CD4-positive, alpha-beta memory T cell (primary cell): ENCODE data around the gene RPL13A. TPM values are rescaled to one million over a fixed set of nuclear protein-coding genes. Genes with fewer than 3 reads are reported as not detected.
A peak's percentile ranks its signal among the peaks of the same experiment; 100 is the strongest.

Experiments used
- CTCF ChIA-PET: fragments of 350-600 bp; sonication (Branson Sonifier 250); formaldehyde crosslinking; loops from one replicate; lab custom pipeline; 2021; ENCODE audit warnings: inconsistent platforms; ENCODE audit not compliant: partially characterized antibody; lab: Charles Lee
- POLR2A ChIA-PET: fragments of 350-600 bp; sonication (Branson Sonifier 250); formaldehyde crosslinking; loops from one replicate; lab custom pipeline; 2021; ENCODE audit not compliant: partially characterized antibody; lab: Charles Lee
- DNase-seq, 5 donors: peaks; one replicate each; pipeline versions ENCODE4 v3.0.0 to v3.0.0-alpha.2; 2020 to 2022; ENCODE audit warnings: mixed read lengths in 1 of 5
- H3K27ac ChIP-seq: one replicate; pipeline ENCODE4 v1.7.0; 2013; ENCODE audit warnings: low read depth, low read length
- H3K27me3 ChIP-seq: 2 replicates; pipeline ENCODE4 v1.7.0; 2013; ENCODE audit warnings: mild to moderate bottlenecking, low read length, moderate library complexity; ENCODE audit not compliant: insufficient read depth
- H3K36me3 ChIP-seq: 2 replicates; pipeline ENCODE4 v1.7.0; 2013; ENCODE audit warnings: mild to moderate bottlenecking, low read length, moderate library complexity; ENCODE audit not compliant: insufficient read depth
- H3K4me1 ChIP-seq: 2 replicates; pipeline ENCODE4 v1.7.0; 2013; ENCODE audit warnings: mild to moderate bottlenecking, low read length, moderate library complexity; ENCODE audit not compliant: insufficient read depth
- H3K4me3 ChIP-seq, 2 donors: one replicate each; pipeline ENCODE4 v1.7.0; 2013; ENCODE audit warnings: low read length in 2 of 2, mild to moderate bottlenecking in 1 of 2
- H3K9me3 ChIP-seq, 2 donors: one replicate each; pipeline ENCODE4 v1.7.0; 2013; ENCODE audit warnings: low read length in 2 of 2, control low read depth in 1 of 2; ENCODE audit not compliant: control insufficient read depth in 1 of 2
- H3K27ac Mint-ChIP-seq, 7 donors: one replicate each; pipeline ENCODE4 v1.8.0; 2020 to 2021; ENCODE audit warnings: mixed read lengths in 7 of 7, mild to moderate bottlenecking in 6 of 7, inconsistent platforms in 3 of 7, moderate library complexity in 3 of 7
- H3K27me3 Mint-ChIP-seq, 2 donors: one replicate each; pipeline ENCODE4 v1.8.0; 2020 to 2021; ENCODE audit warnings: mixed read lengths in 2 of 2
- H3K36me3 Mint-ChIP-seq, 2 donors: one replicate each; pipeline ENCODE4 v1.8.0; 2020 to 2021; ENCODE audit warnings: mixed read lengths in 2 of 2, inconsistent platforms in 1 of 2, mild to moderate bottlenecking in 1 of 2
- H3K4me1 Mint-ChIP-seq, 4 donors: one replicate each; pipeline ENCODE4 v1.8.0; 2020 to 2021; ENCODE audit warnings: mixed read lengths in 4 of 4, mild to moderate bottlenecking in 1 of 4
- H3K4me3 Mint-ChIP-seq, 8 donors: one replicate each; pipeline ENCODE4 v1.8.0; 2020 to 2021; ENCODE audit warnings: mixed read lengths in 8 of 8, mild to moderate bottlenecking in 7 of 8, moderate library complexity in 6 of 8, inconsistent platforms in 3 of 8
- H3K9me3 Mint-ChIP-seq, 8 donors: one replicate each; pipeline ENCODE4 v1.8.0; 2020 to 2021; ENCODE audit warnings: mixed read lengths in 8 of 8, mild to moderate bottlenecking in 5 of 8, inconsistent platforms in 3 of 8, moderate library complexity in 1 of 8
- intact Hi-C: fragments of 100-400 bp; cut with micrococcal nuclease; formaldehyde crosslinking; loops from one replicate; pipeline ENCODE4 v1.15.1; 2023
- polyA plus RNA-seq, 2 donors: library from polyadenylated mRNA; unstranded; fragments of 300-500 nt; fragmentation: Illumina TruSeq; gene quantifications; one replicate each; pipeline ENCODE4 v1.2.3, GENCODE V29; 2021
- total RNA-seq, 2 experiments: library from RNA; stranded (reverse); gene quantifications; one replicate each; pipeline ENCODE4 v1.2.3, GENCODE V29; 2021

Gene RPL13A
- total and polyA plus RNA-seq, 4 experiments from 2014 or later = 1,827 to 5,661 (median 4,281) TPM

DNA sequence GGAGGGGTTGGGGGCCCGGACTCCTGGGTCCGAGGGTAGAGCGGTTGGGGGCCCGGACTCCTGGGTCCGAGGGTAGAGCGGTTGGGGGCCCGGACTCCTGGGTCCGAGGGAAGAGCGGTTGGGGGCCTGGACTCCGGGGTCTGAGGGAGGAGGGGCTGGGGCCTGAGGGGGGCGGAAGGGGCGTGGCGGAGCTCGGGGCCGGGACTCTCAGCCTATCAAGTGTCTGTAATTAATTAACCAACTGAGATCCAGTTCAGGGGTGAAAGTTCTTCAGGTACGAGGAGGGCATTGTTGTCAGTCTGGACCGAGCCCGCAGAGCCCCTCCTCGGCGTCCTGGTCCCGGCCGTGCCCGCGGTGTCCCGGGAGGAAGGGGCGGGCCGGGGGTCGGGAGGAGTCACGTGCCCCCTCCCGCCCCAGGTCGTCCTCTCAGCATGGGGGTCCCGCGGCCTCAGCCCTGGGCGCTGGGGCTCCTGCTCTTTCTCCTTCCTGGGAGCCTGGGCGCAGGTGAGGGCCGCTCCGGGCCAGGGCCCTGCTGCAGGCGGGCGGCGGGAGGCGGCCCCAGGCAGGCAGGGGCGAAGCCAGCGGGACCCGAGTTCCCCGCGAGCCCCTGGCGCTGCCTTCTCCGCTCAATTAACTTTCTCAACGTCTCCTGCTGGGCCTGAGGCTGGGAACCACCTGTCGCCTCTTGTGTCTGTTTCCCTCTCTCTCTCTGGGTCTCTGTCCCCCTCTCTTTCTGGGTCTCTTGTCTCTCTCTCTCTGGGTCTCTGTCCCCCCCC is 25.8 kb downstream of the RPL13A start:
- Histone ChIP-seq H3K4me3 (peak overlapping the region; percentile 6 to 51), H3K4me1 (peaks cover 32% of the 10 kb centered on the region), H3K9me3 (no peaks in the 10 kb centered on the region), H3K27ac (peak overlapping the region; percentile 55), H3K27me3 (no peaks in the 10 kb centered on the region), H3K36me3 (no peaks in the 10 kb centered on the region)
- Mint-ChIP-seq H3K9me3 (no peaks in the 10 kb centered on the region), H3K27ac (peak overlapping the region in 6 of 7 donors; percentile 21 to 97 (median 88)), H3K27me3 (no peaks in the 10 kb centered on the region), H3K4me3 (peak overlapping the region; percentile 82 to 94 (median 88)), H3K36me3 (no peaks in the 10 kb centered on the region), H3K4me1 (peaks cover 14 to 42% (median 25%) of the 10 kb centered on the region in 4 donors)
- CTCF ChIA-PET = interaction anchor here (1.1 to 3.3 kb wide), 5 partner anchors 8 to 62 kb away, joined by 3 to 26 read pairs (median 12); partner anchors contain the start of gene RCN3
- intact Hi-C loops = no loop called here
- POLR2A ChIA-PET = interaction anchor here (0.6 to 2.2 kb wide), 9 partner anchors 10 to 67 kb away, joined by 3 to 8 read pairs (median 6); partner anchors contain the start of genes RCN3 and RPL13A
- DNase-seq = no peak

DNA sequence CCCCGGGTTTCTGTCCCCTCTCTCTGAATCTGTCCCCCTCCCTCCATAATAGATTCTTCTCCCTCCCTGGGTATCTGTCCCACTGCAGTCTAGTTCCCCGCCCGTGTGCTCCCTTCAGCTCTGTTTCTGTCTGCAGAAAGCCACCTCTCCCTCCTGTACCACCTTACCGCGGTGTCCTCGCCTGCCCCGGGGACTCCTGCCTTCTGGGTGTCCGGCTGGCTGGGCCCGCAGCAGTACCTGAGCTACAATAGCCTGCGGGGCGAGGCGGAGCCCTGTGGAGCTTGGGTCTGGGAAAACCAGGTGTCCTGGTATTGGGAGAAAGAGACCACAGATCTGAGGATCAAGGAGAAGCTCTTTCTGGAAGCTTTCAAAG is 26.3 kb downstream of the RPL13A start:
- peaks cover 14 to 41% (median 25%) of the 10 kb centered on the region in 4 donors for H3K4me1 Mint-ChIP-seq
- Histone ChIP-seq H3K27ac (peak overlapping the region; percentile 55), H3K27me3 (no peaks in the 10 kb centered on the region), H3K4me3 (peak overlapping the region; percentile 6 to 51), H3K9me3 (no peaks in the 10 kb centered on the region), H3K36me3 (no peaks in the 10 kb centered on the region), H3K4me1 (peaks cover 32% of the 10 kb centered on the region)
- peak overlapping the region in 6 of 7 donors; percentile 21 to 97 (median 88) for H3K27ac Mint-ChIP-seq
- POLR2A ChIA-PET = interaction anchor here (0.7 to 2.2 kb wide), 8 partner anchors 10 to 66 kb away, joined by 3 to 8 read pairs (median 6); partner anchors contain the start of gene RCN3
- CTCF ChIA-PET = interaction anchor here (0.8 to 3.3 kb wide), 7 partner anchors 9 to 160 kb away, joined by 3 to 26 read pairs (median 5); partner anchors contain the start of gene RCN3
- H3K4me3 Mint-ChIP-seq = peak overlapping the region; percentile 82 to 94 (median 88)
- DNase-seq = no peak
- H3K36me3 Mint-ChIP-seq = no peaks in the 10 kb centered on the region
- intact Hi-C loops = no loop called here
- H3K27me3 Mint-ChIP-seq = no peaks in the 10 kb centered on the region
- no peaks in the 10 kb centered on the region for H3K9me3 Mint-ChIP-seq

DNA sequence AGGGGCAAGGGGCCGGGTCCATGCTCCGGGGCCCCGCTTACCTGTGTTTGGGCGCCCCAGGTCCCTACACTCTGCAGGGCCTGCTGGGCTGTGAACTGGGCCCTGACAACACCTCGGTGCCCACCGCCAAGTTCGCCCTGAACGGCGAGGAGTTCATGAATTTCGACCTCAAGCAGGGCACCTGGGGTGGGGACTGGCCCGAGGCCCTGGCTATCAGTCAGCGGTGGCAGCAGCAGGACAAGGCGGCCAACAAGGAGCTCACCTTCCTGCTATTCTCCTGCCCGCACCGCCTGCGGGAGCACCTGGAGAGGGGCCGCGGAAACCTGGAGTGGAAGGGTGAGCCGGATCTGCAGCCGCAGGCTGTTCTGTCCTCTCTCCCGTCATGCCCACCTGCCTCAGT is 26.7 kb downstream of the RPL13A start:
- no peak for DNase-seq
- Mint-ChIP-seq H3K4me1 (peaks cover 14 to 41% (median 25%) of the 10 kb centered on the region in 4 donors), H3K36me3 (no peaks in the 10 kb centered on the region), H3K9me3 (no peaks in the 10 kb centered on the region), H3K4me3 (peak overlapping the region in 7 of 8 donors; percentile 82 to 94 (median 88)), H3K27ac (peak overlapping the region in 1 of 7 donors; percentile 51), H3K27me3 (no peaks in the 10 kb centered on the region)
- no peaks in the 10 kb centered on the region for H3K27me3 ChIP-seq
- H3K36me3 ChIP-seq = no peaks in the 10 kb centered on the region
- CTCF ChIA-PET = interaction anchor here (0.5 to 3.3 kb wide), 8 partner anchors 9 to 159 kb away, joined by 3 to 26 read pairs (median 5); partner anchors contain the start of gene RCN3
- no peak overlapping the region for H3K4me3 ChIP-seq
- POLR2A ChIA-PET = interaction anchor here (0.6 to 2.2 kb wide), 9 partner anchors 11 to 66 kb away, joined by 3 to 8 read pairs (median 6); partner anchors contain the start of gene RCN3
- H3K9me3 ChIP-seq = no peaks in the 10 kb centered on the region
- no peak overlapping the region for H3K27ac ChIP-seq
- intact Hi-C loops = no loop called here
- H3K4me1 ChIP-seq = peaks cover 32% of the 10 kb centered on the region

GRCh38 chr19:49515767-49516166 is 28.4 kb downstream of the RPL13A start:
- ChIA-PET CTCF (interaction anchor here (1.2 to 3.3 kb wide), 6 partner anchors 11 to 59 kb away, joined by 3 to 22 read pairs (median 4); no protein-coding TSS in a partner anchor), POLR2A (interaction anchor here (1.4 kb wide), 1 partner anchor 31 kb away, joined by 4 read pairs; no protein-coding TSS in a partner anchor)
- H3K36me3 Mint-ChIP-seq = peaks cover 0 to 4% of the 10 kb centered on the region in 2 donors
- peak overlapping the region in 7 of 8 donors; percentile 19 to 53 (median 30) for H3K4me3 Mint-ChIP-seq
- Histone ChIP-seq H3K27ac (no peak overlapping the region), H3K4me3 (no peak overlapping the region), H3K36me3 (no peaks in the 10 kb centered on the region), H3K27me3 (no peaks in the 10 kb centered on the region), H3K9me3 (no peaks in the 10 kb centered on the region), H3K4me1 (peaks cover 32% of the 10 kb centered on the region)
- H3K4me1 Mint-ChIP-seq = peaks cover 13 to 41% (median 25%) of the 10 kb centered on the region in 4 donors
- peak overlapping the region in 3 of 7 donors; percentile 1 to 66 (median 64) for H3K27ac Mint-ChIP-seq
- intact Hi-C loops = no loop called here
- no peak for DNase-seq
- H3K27me3 Mint-ChIP-seq = no peaks in the 10 kb centered on the region
- H3K9me3 Mint-ChIP-seq = no peaks in the 10 kb centered on the region

GRCh38 chr19:49518033-49518432 is 30.6 kb downstream of the RPL13A start:
- Mint-ChIP-seq H3K27me3 (no peaks in the 10 kb centered on the region), H3K36me3 (peaks cover 0 to 4% of the 10 kb centered on the region in 2 donors), H3K4me1 (peaks cover 3 to 25% (median 11%) of the 10 kb centered on the region in 4 donors), H3K4me3 (peak overlapping the region in 1 of 8 donors; percentile 16), H3K9me3 (no peaks in the 10 kb centered on the region), H3K27ac (peak overlapping the region in 1 of 7 donors; percentile 87)
- Histone ChIP-seq H3K4me1 (peaks cover 14% of the 10 kb centered on the region), H3K36me3 (no peaks in the 10 kb centered on the region), H3K27me3 (no peaks in the 10 kb centered on the region), H3K27ac (no peak overlapping the region), H3K9me3 (no peaks in the 10 kb centered on the region), H3K4me3 (no peak overlapping the region)
- POLR2A ChIA-PET = no interaction called here
- DNase-seq = no peak
- intact Hi-C loops = no loop called here
- CTCF ChIA-PET = interaction anchor here (0.9 kb wide), 1 partner anchor 21 kb away, joined by 3 read pairs; no protein-coding TSS in a partner anchor

DNA sequence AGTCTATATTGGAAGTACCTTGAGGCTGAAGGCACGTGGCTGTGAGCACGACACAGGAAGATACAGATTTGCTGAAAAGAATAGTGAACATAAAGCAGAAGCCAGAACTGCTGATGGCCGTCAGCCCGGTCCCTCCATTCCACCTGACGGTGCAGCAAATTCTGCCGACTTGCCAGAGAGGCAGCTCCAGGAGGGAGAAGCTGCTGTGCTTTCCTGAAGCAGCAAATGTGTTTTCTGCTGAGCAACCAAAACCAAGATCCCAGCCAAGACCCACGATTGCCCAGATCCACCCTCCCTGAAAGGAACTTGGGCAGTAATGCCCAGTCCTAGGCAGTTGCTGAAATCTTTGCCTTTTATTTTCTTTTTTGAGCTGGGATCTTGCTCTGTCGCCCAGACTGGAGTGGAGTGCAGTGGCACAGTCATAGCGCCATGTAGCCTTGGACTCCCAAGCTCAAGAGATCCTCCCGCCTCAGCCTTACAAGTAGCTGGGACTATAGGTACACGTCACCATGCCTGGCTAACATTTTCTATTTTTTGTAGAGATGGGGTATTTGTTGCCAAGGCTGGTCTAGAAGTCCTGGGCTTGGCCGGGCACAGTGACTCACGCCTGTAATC is 33.4 kb downstream of the RPL13A start:
- Mint-ChIP-seq H3K27ac (no peak overlapping the region), H3K4me1 (peaks cover 0 to 6% (median 3%) of the 10 kb centered on the region in 4 donors), H3K36me3 (peaks cover 0 to 4% of the 10 kb centered on the region in 2 donors), H3K4me3 (no peak overlapping the region), H3K27me3 (no peaks in the 10 kb centered on the region), H3K9me3 (no peaks in the 10 kb centered on the region)
- CTCF ChIA-PET = interaction anchor here (1.2 to 2.1 kb wide), 4 partner anchors 9 to 50 kb away, joined by 5 to 8 read pairs (median 6); no protein-coding TSS in a partner anchor
- Histone ChIP-seq H3K4me1 (no peaks in the 10 kb centered on the region), H3K27me3 (no peaks in the 10 kb centered on the region), H3K27ac (no peak overlapping the region), H3K4me3 (no peak overlapping the region), H3K9me3 (no peaks in the 10 kb centered on the region), H3K36me3 (no peaks in the 10 kb centered on the region)
- intact Hi-C loops = no loop called here
- DNase-seq = no peak
- POLR2A ChIA-PET = interaction anchor here (0.8 to 1.1 kb wide), 2 partner anchors 9 to 11 kb away, joined by 3 to 4 read pairs; no protein-coding TSS in a partner anchor
